HG03469 (cell line): ENCODE results near the gene ERC1.
"Not testable (repeated sequence)": the region's sequence is repeated elsewhere in the genome, so short reads cannot be mapped to it uniquely, and the experiment has no call there.

Source experiments
- ATAC-seq: cut with Tn5 transposase; IDR thresholded peaks from one replicate; pipeline ENCODE4 v1.9.1; 2021; ENCODE audit warnings: mild to moderate bottlenecking, moderate library complexity, moderate number of reproducible peaks; ENCODE audit not compliant: unreplicated experiment

The ERC1 gene

GRCh38 chr12:1310653-1311052 is 319.6 kb downstream of the ERC1 start:
- ATAC-seq, result no peak

GRCh38 chr12:1311145-1311544 is 320.1 kb downstream of the ERC1 start:
- no peak for ATAC-seq

- ATAC-seq, result no peak
Observed at GRCh38 chr12:1313906-1314305, 322.9 kb downstream of the ERC1 start.

GRCh38 chr12:1314523-1314922 is 323.5 kb downstream of the ERC1 start:
- no peak for ATAC-seq

DNA sequence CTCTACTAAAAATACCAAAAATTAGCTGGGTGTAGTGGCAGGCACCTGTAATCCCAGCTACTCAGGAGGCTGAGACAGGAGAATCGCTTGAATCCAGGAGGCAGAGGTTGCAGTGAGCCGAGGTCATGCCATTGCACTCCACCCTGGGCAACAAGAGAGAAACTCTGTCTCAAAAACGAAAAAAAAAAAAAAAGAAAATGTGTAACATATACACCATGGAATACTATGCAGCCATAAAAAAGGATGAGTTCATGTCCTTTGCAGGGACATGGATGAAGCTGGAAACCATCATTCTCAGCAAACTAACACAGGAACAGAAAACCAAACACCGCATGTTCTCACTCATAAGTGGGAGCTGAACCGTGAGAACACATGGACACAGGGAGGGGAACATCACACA is 326.0 kb downstream of the ERC1 start:
- ATAC-seq, result not testable (repeated sequence)

- ATAC-seq, result no peak
Observed at GRCh38 chr12:1318327-1319031, 327.5 kb downstream of the ERC1 start.

GRCh38 chr12:1319212-1319611 is 328.2 kb downstream of the ERC1 start:
- ATAC-seq, result no peak

GRCh38 chr12:1320021-1320420 is 329.0 kb downstream of the ERC1 start:
- no peak for ATAC-seq

DNA sequence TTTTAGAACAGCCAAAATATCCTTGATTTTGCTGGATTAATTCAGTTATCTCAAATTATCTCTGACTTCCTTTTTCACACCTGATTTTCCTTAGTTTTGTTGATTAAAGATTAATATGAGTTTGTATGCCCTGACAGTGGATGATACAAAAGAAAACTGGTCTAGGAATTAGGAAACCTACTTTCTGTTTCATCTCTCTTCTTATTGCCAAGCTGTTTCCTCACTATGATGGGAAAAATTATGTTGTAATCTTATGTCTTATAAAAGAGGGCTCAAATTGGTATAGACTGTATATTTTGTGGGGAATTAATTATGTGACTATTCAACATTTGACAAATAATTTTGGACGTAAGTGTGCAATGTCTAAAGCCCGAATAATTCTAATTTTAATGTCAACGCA is 331.8 kb downstream of the ERC1 start:
- ATAC-seq, result no peak

- no peak for ATAC-seq
Observed at GRCh38 chr12:1324099-1324498, 333.1 kb downstream of the ERC1 start.

GRCh38 chr12:1324910-1325309 is 333.9 kb downstream of the ERC1 start:
- no peak for ATAC-seq

DNA sequence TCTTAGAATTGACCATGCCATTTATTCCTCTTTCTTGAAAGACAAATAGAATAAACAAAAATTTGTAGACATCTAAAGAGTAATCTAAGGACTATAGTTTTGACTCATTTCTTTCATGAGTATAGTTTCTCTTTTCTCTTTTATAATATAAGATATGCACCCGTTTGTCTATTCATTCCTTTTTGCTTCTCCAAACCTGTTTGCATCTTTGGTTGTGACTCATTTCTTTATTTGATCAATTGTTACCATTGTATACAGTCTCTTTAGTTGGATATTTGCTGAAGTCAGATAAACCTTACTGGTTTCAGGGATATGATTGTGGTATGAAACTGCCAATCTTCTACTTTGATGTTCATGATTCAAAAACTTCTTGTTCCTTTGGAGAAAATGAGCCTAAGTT is 334.6 kb downstream of the ERC1 start:
- no peak for ATAC-seq

DNA sequence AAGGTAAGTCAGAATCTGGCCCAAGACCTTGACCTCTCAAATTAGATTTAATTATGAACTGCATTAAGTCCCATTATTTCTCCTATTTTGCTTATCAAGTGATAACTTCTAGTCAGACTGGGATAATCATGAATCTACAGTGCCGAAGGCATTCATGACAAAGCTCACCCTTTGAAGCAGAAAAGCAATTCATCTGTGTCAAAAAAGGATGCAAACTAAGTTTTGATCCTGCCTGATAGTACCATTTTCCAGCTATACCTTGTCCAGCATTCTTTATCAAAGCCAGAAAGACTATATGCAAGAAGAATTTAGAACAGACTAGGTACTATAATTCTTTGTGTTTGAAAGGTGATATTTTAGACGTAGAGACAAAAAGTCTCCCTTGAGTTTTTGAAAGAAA is 335.2 kb downstream of the ERC1 start:
- ATAC-seq, result no peak

- no peak for ATAC-seq
Observed at GRCh38 chr12:1328391-1328790, 337.4 kb downstream of the ERC1 start.

DNA sequence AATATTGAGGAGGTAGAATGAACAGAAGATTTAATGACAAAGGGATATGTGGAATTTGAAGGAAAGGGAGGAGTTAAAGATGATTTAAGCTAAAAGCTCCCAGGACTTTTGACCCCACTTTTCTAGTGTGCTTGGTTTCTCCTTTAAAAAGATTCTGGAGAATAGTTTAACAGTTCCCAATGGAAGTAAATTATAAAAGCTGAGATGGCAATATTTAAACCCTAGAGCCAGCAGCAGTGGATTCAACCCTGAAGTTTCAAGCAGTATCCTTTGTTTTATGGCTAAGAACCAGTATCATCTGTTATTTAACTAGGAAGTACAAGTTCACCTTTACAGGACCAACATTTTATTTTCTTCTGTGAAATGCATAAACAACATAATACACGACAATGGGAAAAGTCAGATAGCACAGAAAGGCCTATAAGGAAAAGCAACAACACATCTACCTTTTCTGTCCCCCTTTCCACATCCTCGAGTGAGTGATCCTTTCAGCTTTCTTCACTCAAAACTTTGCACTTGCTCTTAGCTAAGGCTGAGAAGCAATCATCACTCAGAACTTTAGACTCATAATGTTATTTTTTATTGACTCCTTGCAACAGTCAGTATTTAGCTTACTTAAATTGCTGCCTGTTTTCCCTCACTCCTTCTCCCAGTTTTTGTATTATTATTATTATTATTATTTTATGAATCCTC is 338.9 kb downstream of the ERC1 start:
- no peak for ATAC-seq

DNA sequence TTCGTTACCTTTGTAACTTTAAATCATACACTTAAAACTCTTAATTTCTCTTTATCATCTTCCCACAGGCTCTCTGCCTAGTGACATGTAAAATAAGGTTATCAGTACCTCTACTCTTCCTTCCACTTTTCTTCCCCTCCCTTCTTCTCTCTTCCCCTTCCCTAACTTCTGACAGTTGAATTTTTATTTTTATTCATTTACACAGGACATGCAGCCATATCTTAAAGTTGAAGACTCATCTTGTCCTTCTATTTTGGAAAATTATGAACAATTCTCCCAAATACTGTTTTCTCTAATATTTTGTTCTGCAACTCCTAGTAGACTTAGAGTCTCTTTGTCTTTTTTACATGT is 339.4 kb downstream of the ERC1 start:
- no peak for ATAC-seq

DNA sequence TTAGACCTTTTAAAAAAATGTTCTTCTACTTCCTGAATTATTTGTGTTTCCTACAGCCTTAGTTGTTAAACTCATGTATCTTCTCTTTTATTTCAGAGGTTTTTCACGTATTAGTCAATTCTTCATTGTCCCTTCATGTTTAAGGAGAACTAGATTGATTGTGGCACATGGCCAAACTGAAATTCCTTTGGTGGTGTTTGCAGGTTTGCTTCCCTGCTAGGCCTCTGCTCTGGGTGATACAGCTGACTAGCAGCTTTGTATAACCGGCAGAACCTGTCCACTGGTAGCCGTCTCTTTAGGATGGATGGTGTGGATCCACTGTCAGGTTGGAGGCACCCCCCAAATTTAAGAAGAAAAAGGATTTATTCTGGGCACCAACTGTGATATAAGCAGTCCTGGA is 341.3 kb downstream of the ERC1 start:
- ATAC-seq, result no peak

DNA sequence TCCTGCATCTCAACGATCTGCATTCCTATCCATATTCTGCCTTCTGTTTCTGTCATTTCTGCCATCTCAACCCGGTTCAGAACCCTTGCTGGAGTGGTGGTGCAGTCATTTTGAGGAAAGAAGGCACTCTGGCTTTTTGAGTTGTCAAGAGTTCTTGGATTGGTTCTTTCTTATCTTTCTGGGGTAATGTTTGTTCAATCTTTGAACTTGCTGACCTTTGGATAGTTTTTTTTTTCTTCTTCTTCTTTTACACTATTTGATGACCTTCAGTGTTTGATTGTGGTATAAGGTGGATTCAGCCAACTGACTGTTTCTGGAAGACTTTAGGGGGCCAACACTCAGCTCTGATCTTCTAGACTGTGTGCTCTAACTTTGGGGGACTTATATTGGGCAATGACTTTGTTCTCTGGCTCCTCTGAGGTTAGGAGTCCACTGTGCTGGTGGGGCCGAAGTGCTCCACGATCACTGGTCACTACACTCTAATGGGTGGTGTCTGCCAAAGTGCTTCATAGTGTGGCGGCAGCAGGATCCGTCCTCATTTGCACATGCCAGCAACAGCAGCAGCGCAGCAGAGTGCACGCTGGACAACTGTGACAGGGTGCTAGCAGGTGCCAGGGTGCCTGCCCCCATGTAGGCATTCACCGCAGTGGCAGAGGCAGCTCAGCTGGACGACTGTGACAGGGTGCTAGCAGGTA is 347.6 kb downstream of the ERC1 start:
- ATAC-seq, result no peak

DNA sequence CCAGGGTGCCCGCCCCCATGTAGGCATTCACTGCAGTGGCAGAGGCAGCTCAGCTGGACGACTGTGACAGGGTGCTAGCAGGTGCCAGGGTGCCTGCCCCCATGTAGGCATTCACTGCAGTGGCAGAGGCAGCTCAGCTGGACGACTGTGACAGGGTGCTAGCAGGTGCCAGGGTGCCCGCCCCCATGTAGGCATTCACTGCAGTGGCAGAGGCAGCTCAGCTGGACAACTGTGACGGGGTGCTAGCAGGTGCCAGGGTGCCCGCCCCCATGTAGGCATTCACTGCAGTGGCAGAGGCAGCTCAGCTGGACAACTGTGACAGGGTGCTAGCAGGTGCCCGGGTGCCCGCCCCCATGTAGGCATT is 348.1 kb downstream of the ERC1 start:
- ATAC-seq, result not testable (repeated sequence)

GRCh38 chr12:1339618-1340319 is 348.7 kb downstream of the ERC1 start:
- no peak for ATAC-seq

GRCh38 chr12:1341270-1341669 is 350.2 kb downstream of the ERC1 start:
- ATAC-seq, result not testable (repeated sequence)

- no peak for ATAC-seq
Observed at GRCh38 chr12:1343422-1343821, 352.4 kb downstream of the ERC1 start.
